SK-N-SH (cell line): ENCODE results near the gene SRRM2. TPM values are rescaled to one million over a fixed set of nuclear protein-coding genes. Genes with fewer than 3 reads are reported as not detected.

Experiments used
- CTCF ChIA-PET: fragments of 300-600, 350-600 bp; formaldehyde crosslinking; extraction: SDS; loops from one replicate; lab custom pipeline; 2021; lab: Yijun Ruan, JAX
- POLR2A ChIA-PET: fragments of 350-600 bp; sonication (Branson Sonifier 250); formaldehyde crosslinking; extraction: SDS; loops from one replicate; lab custom pipeline; 2020; ENCODE audit warnings: antibody characterized with exemption, inconsistent platforms; lab: Yijun Ruan, JAX
- DNase-seq: peaks from one replicate; pipeline ENCODE4 v3.0.0; 2012
- H2AFZ ChIP-seq: fragments of 200-600 bp; sonication (generic); 2 replicates; pipeline ENCODE4 v1.8.1; 2016; ENCODE audit warnings: antibody characterized with exemption, mild to moderate bottlenecking, low read depth
- H3F3A ChIP-seq: fragments of 200-600 bp; sonication (generic); replicated peaks from 2 replicates; pipeline ENCODE3; 2016; ENCODE audit warnings: antibody characterized with exemption, mild to moderate bottlenecking; ENCODE audit not compliant: insufficient read depth
- H3K27ac ChIP-seq, 2 experiments: fragments of 200-500 bp in 1 of 2; fragments of 200-600 bp in 1 of 2; sonication (Bioruptor generic) in 1 of 2; sonication (generic), shearing (Covaris generic) in 1 of 2; 2 replicates each; pipeline versions ENCODE4 v1.5.1 to v1.6.1; 2014 to 2016; ENCODE audit warnings: low read depth in 2 of 2, inconsistent platforms in 1 of 2, low read length in 1 of 2, mild to moderate bottlenecking in 1 of 2, mixed read lengths in 1 of 2
- H3K27me3 ChIP-seq: fragments of 200-600 bp; sonication (generic), shearing (Covaris generic); 2 replicates; pipeline ENCODE4 v1.6.1; 2016; ENCODE audit warnings: mixed run types; ENCODE audit not compliant: insufficient read depth
- H3K36me3 ChIP-seq, 2 experiments: fragments of 200-500 bp in 1 of 2; fragments of 200-600 bp in 1 of 2; sonication (Bioruptor generic) in 1 of 2; sonication (generic) in 1 of 2; replicated peaks in 1 of 2; 2 replicates each; pipeline versions ENCODE3 to v1.5.1; 2014 to 2016; ENCODE audit warnings: low read length in 1 of 2, mild to moderate bottlenecking in 1 of 2; ENCODE audit not compliant: insufficient read depth in 2 of 2, control insufficient read depth in 1 of 2
- H3K4me1 ChIP-seq, 2 experiments: fragments of 200-500 bp in 1 of 2; fragments of 200-600 bp in 1 of 2; sonication (Bioruptor generic) in 1 of 2; sonication (generic), shearing (Covaris generic) in 1 of 2; 2 replicates each; pipeline versions ENCODE4 v1.5.1 to v1.6.1; 2014 to 2016; ENCODE audit warnings: low read depth in 1 of 2, low read length in 1 of 2, mixed run types in 1 of 2; ENCODE audit not compliant: insufficient read depth in 2 of 2, control insufficient read depth in 1 of 2
- H3K4me2 ChIP-seq: fragments of 200-600 bp; sonication (generic), shearing (Covaris generic); 2 replicates; pipeline ENCODE4 v1.6.1; 2017; ENCODE audit warnings: mixed run types
- H3K4me3 ChIP-seq, 2 experiments: fragments of 200-500 bp in 1 of 2; fragments of 200-600 bp in 1 of 2; sonication (Bioruptor generic) in 1 of 2; sonication (generic), shearing (Covaris generic) in 1 of 2; 2 replicates each; pipeline versions ENCODE4 v1.5.1 to v1.8.1; 2014 to 2016; ENCODE audit warnings: low read depth in 2 of 2, inconsistent platforms in 1 of 2, low read length in 1 of 2, mild to moderate bottlenecking in 1 of 2, mixed read lengths in 1 of 2, moderate library complexity in 1 of 2
- H3K79me2 ChIP-seq: fragments of 200-600 bp; sonication (generic); 2 replicates; pipeline ENCODE4 v1.8.1; 2017; ENCODE audit warnings: mild to moderate bottlenecking; ENCODE audit not compliant: insufficient read depth
- H3K9ac ChIP-seq: fragments of 200-600 bp; sonication (generic); 2 replicates; pipeline ENCODE4 v1.6.1; 2017; ENCODE audit warnings: mixed run types
- H3K9me2 ChIP-seq: fragments of 200-600 bp; sonication (generic); 2 replicates; pipeline ENCODE4 v1.6.1; 2017; ENCODE audit warnings: mixed run types
- H3K9me3 ChIP-seq: fragments of 200-600 bp; sonication (generic); 2 replicates; pipeline ENCODE4 v1.6.1; 2017; ENCODE audit warnings: mixed run types, mild to moderate bottlenecking, moderate library complexity
- H4K20me1 ChIP-seq: fragments of 200-600 bp; sonication (generic); 2 replicates; pipeline ENCODE4 v1.6.1; 2017; ENCODE audit warnings: mild to moderate bottlenecking, mixed run types; ENCODE audit not compliant: insufficient read depth
- CHD2 ChIP-seq: fragments of 150-350 bp; IDR thresholded peaks from 2 replicates; pipeline ENCODE4 v1.6.1; 2018; ENCODE audit warnings: low read length; ENCODE audit not compliant: partially characterized antibody
- EP300 ChIP-seq, 2 experiments: IDR thresholded peaks; 2 replicates each; pipeline versions ENCODE4 v1.4.0 to v1.6.1; 2012; ENCODE audit warnings: borderline replicate concordance in 1 of 2, low read depth in 1 of 2, low read length in 1 of 2
- FOXM1 ChIP-seq: IDR thresholded peaks from 2 replicates; pipeline ENCODE4 v1.4.0; 2012; ENCODE audit warnings: low read depth, mild to moderate bottlenecking
- GABPA ChIP-seq: IDR thresholded peaks from 2 replicates; pipeline ENCODE4 v1.4.0; 2012; ENCODE audit warnings: low read depth, mild to moderate bottlenecking
- MEF2A ChIP-seq: IDR thresholded peaks from 2 replicates; pipeline ENCODE4 v1.4.0; 2012; ENCODE audit warnings: low read depth, borderline replicate concordance
- NRF1 ChIP-seq: IDR thresholded peaks from 2 replicates; pipeline ENCODE4 v1.6.1; 2012; ENCODE audit warnings: low read depth, mild to moderate bottlenecking, low read length
- POLR2AphosphoS5 ChIP-seq: IDR thresholded peaks from 2 replicates; pipeline ENCODE4 v1.6.1; 2012; ENCODE audit warnings: low read depth, low read length
- RFX5 ChIP-seq: IDR thresholded peaks from 2 replicates; pipeline ENCODE4 v1.6.1; 2012; ENCODE audit warnings: mild to moderate bottlenecking, improper control_type of control experiment, low read length
- RXRA ChIP-seq: IDR thresholded peaks from 2 replicates; pipeline ENCODE4 v1.4.0; 2012; ENCODE audit warnings: low read depth, mild to moderate bottlenecking, borderline replicate concordance
- SIN3A ChIP-seq: IDR thresholded peaks from 2 replicates; pipeline ENCODE4 v1.6.1; 2012; ENCODE audit warnings: low read depth, mild to moderate bottlenecking, low read length, moderate library complexity, borderline replicate concordance
- TCF12 ChIP-seq: IDR thresholded peaks from 2 replicates; pipeline ENCODE4 v1.4.0; 2012
- YY1 ChIP-seq: IDR thresholded peaks from 2 replicates; pipeline ENCODE4 v1.4.0; 2012; ENCODE audit warnings: low read depth, mild to moderate bottlenecking
- WGBS: methylation state at CpG from one replicate; pipeline ENCODE4 v1.1.6; 2017; ENCODE audit warnings: low lambda C conversion rate; 5-methylcytosine and 5-hydroxymethylcytosine counted together
- polyA plus RNA-seq, 3 experiments: library from polyadenylated mRNA; depleted of rRNA; stranded (reverse); fragments of >200 nt; gene quantifications; 2 replicates each; pipeline ENCODE4 v1.2.3, GENCODE V29; 2012
- TF ChIP-seq, protein P1 (sequence below): IDR thresholded peaks from 2 replicates; pipeline ENCODE4 v1.4.0; 2012; ENCODE audit warnings: low read depth, borderline replicate concordance
- TF ChIP-seq, protein P2 (sequence below): IDR thresholded peaks from 2 replicates; pipeline ENCODE4; 2012
- TF ChIP-seq, protein P3 (sequence below): fragments of 150-350 bp; IDR thresholded peaks from 2 replicates; pipeline ENCODE4 v1.6.1; 2017; ENCODE audit warnings: antibody characterized with exemption, low read length, low read depth, borderline replicate concordance
- TF ChIP-seq, protein P4 (sequence below): IDR thresholded peaks from 2 replicates; pipeline ENCODE4 v1.4.0; 2012; ENCODE audit warnings: low read depth

SRRM2 gene
- polyA plus RNA-seq, 1 of the 3 experiments (the other 2 are of a cell fraction) = 143 TPM

DNA sequence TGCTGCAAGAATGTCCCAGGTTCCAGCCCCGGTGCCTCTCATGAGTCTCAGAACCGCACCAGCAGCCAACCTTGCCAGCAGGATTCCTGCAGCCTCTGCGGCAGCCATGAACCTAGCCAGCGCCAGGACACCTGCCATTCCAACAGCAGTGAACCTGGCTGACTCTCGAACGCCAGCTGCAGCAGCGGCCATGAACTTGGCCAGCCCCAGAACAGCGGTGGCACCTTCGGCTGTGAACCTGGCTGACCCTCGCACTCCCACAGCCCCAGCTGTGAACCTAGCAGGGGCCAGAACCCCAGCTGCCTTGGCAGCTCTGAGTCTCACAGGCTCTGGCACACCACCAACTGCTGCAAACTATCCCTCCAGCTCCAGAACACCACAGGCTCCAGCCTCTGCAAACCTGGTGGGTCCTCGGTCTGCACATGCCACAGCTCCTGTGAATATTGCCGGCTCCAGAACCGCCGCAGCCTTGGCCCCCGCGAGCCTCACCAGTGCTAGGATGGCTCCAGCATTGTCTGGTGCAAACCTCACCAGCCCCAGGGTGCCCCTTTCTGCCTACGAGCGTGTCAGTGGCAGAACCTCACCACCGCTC is 14.8 kb downstream of the SRRM2 start:
- DNase-seq = no peak
- ChIA-PET POLR2A (interaction anchor here (1.3 kb wide), 1 partner anchor 13 kb away, joined by 3 read pairs; no protein-coding TSS in a partner anchor), CTCF (interaction anchor here (1.3 kb wide), 1 partner anchor 8 kb away, joined by 3 read pairs; no protein-coding TSS in a partner anchor)
- Histone ChIP-seq H3K4me3 (no peak overlapping the region), H3K9me2 (no peaks in the 10 kb centered on the region), H3K79me2 (peaks cover 71% of the 10 kb centered on the region), H3K4me2 (no peak overlapping the region), H2AFZ (no peak overlapping the region), H3K36me3 (peaks cover 68 to 99% of the 10 kb centered on the region in 2 experiments), H3K9ac (no peak overlapping the region), H3K9me3 (no peaks in the 10 kb centered on the region), H3F3A (peaks cover 24% of the 10 kb centered on the region), H4K20me1 (peaks cover 84% of the 10 kb centered on the region), H3K27me3 (no peaks in the 10 kb centered on the region), H3K27ac (peak overlapping the region in 1 of 2 experiments; percentile 2; a peak in 1 of 4 replicates), H3K4me1 (no peaks in the 10 kb centered on the region)
- 98% methylated on average over 15 of the region's 19 CpGs for WGBS
- no peak for TF ChIP-seq CHD2
- TF ChIP-seq, protein P1, sequence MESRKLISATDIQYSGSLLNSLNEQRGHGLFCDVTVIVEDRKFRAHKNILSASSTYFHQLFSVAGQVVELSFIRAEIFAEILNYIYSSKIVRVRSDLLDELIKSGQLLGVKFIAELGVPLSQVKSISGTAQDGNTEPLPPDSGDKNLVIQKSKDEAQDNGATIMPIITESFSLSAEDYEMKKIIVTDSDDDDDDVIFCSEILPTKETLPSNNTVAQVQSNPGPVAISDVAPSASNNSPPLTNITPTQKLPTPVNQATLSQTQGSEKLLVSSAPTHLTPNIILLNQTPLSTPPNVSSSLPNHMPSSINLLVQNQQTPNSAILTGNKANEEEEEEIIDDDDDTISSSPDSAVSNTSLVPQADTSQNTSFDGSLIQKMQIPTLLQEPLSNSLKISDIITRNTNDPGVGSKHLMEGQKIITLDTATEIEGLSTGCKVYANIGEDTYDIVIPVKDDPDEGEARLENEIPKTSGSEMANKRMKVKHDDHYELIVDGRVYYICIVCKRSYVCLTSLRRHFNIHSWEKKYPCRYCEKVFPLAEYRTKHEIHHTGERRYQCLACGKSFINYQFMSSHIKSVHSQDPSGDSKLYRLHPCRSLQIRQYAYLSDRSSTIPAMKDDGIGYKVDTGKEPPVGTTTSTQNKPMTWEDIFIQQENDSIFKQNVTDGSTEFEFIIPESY = no peak
- TF ChIP-seq SIN3A = no peak
- TF ChIP-seq TCF12 = no peak
- no peak for TF ChIP-seq RXRA
- no peak for TF ChIP-seq POLR2AphosphoS5
- no peak for TF ChIP-seq RFX5
- TF ChIP-seq, protein P2, sequence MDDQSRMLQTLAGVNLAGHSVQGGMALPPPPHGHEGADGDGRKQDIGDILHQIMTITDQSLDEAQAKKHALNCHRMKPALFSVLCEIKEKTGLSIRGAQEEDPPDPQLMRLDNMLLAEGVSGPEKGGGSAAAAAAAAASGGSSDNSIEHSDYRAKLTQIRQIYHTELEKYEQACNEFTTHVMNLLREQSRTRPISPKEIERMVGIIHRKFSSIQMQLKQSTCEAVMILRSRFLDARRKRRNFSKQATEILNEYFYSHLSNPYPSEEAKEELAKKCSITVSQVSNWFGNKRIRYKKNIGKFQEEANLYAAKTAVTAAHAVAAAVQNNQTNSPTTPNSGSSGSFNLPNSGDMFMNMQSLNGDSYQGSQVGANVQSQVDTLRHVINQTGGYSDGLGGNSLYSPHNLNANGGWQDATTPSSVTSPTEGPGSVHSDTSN = no peak
- no peak for TF ChIP-seq GABPA
- TF ChIP-seq FOXM1 = no peak
- TF ChIP-seq YY1 = no peak
- no peak for TF ChIP-seq MEF2A
- TF ChIP-seq, protein P3, sequence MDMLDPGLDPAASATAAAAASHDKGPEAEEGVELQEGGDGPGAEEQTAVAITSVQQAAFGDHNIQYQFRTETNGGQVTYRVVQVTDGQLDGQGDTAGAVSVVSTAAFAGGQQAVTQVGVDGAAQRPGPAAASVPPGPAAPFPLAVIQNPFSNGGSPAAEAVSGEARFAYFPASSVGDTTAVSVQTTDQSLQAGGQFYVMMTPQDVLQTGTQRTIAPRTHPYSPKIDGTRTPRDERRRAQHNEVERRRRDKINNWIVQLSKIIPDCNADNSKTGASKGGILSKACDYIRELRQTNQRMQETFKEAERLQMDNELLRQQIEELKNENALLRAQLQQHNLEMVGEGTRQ = no peak
- TF ChIP-seq EP300 (IDR thresholded peaks at IDR 0.05; ENCODE audit: borderline replicate concordance in 1 of 2, low read depth in 1 of 2, low read length in 1 of 2) = no peak
- TF ChIP-seq, protein P4, sequence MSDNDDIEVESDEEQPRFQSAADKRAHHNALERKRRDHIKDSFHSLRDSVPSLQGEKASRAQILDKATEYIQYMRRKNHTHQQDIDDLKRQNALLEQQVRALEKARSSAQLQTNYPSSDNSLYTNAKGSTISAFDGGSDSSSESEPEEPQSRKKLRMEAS = no peak
- TF ChIP-seq NRF1 = no peak
